ENCODE data around the gene KIAA0232.

Gene KIAA0232

DNA sequence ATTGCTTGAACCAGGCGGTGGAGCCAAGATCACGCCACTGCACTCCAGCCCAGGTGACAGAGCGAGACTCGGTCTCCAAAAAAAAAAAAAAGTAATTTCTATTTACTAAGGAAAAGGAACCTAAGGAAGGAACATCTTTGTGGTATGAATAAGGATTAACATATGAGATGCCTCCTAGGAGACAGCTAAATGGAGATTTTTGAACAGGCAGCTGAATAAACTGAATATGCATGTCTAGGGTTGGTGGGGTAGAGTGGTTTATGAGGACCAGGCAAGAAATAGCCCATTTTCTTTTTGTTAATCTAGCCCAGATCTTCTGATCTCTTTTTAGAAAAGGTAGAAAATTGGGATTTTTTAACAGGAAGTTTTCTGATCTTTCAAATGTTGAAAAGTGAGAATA lies 67.2 kb downstream of the KIAA0232 start:
- DNase-seq (ENCODE audit: low spot score) = no peak

GRCh38 chr4:6851431-6851830 lies 68.9 kb downstream of the KIAA0232 start:
- no peak for DNase-seq (ENCODE audit: low spot score)

GRCh38 chr4:6851962-6852361 lies 69.4 kb downstream of the KIAA0232 start:
- DNase-seq (ENCODE audit: low spot score) = no peak

DNA sequence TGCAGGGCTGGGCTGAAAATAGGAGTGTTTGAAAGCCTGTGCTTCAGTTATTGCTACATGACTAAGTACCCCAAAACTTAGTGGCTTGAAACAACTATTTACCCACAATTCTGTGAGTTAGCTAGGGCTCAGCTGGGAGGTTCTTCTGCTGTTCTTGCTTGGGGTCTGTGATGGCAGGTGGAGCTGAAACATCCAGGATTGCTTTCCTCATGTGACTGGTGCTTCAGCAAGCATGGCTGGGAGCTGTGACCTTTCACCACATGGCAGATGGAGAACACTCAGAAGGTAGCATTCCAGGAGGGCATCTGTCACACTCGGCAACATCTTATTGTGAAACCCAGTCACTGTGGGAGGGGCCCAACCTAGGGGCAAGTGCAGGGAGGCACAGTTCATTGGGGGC lies 70.1 kb downstream of the KIAA0232 start:
- no peak for DNase-seq (ENCODE audit: low spot score)

DNA sequence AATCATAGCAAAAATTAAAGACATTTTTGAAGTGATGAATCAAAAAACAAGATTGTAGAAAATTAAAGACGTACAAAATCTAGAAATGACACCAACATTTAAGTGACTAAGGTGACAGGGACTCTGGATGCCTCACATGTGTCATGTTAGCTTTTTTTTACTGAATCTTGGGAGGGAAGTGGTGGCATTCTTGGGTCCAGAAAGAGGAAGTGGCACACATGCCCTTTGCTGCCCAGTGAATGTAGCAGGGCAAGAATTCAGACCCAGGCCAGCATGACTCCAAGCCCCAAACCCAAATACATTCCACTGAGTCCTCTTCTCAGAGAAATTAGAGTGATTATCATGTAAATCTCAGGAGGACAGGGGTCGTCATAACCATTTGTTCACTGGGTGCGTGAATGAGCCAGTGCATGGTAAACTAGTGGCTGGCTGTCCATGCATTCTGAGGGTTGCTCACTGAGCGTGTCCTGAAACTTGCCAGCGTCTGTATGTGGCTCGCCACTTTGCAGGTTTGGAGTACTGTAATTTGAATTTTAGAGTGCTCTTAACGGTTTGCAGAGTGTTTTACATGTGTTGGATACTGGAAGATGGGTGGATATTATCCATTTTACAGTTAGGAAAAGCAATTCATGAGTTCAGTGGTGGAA lies 71.7 kb downstream of the KIAA0232 start:
- peak; percentile 59 for DNase-seq (ENCODE audit: low spot score)

DNA sequence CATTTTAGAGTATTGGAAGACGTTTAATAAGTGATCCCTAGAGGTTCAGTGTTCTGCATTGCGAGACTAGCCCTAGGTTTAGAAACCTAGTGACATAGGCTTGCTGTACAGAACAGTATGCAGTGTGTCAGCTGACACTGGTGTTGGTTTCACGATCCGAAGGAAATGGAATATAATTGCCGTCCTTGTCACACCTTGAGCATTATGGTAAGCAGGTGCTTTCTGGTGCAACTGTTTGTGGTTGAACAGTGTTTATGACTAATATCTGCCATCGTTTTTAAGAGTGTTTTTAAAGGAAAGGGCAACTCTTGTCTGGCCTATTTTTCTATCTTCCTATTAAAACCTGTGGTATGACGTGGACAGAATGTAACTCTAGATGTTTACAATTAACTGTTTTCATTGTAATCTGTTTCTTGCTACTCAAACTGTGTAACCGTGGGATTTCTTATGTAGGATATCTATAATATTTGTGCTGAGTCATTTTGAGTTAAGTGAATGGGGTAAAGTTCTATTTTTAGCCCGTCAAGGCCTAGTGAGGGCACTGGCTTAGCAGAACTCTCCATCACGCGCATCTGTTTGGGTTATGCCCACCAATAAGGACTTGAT lies 73.3 kb downstream of the KIAA0232 start:
- no peak for DNase-seq (ENCODE audit: low spot score)

GRCh38 chr4:6856391-6856790 lies 73.9 kb downstream of the KIAA0232 start:
- DNase-seq (ENCODE audit: low spot score) = no peak

DNA sequence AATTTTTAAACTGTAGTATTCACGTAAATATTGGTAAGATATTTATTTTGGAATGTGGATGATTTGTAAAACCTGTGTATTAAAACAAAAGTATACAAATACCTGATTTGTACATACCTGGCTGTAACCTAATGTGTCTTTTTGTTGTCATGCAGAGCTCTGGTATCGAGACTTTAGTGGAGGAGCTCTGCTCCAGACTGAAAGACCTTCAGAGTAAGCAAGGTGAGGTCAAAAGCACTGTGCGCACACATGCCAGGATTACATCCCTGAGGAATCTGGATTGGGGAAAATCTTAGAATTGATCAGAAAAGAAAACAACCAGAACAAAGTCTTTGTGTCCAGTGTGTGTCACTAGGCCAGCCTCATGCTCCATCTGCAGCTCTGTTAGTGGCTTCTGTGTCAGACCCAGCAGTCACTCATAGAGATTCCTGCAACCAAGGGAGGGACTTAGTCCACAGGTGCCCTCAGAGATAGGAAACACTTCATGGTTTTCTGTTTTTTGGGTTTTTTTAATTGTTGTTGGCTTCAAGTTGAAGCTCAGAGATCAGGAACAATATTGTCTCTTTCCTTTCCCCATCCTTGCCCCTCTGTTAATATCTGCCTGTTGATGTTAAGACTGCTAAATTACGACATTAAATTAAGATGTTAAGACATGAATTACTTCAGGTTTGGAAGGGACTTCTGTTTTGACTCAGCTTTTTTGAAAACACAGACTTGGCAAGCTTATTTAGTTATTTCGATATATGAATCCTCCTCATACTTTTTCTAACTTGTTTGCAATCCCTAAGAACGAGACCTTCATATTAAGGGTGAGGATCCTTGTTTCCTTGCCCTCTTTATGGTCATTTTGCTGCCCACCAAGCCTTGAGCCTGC lies 74.7 kb downstream of the KIAA0232 start:
- peak; percentile 46 for DNase-seq (ENCODE audit: low spot score)

- DNase-seq (ENCODE audit: low spot score) = no peak
These were observed 76.5 kb downstream of the KIAA0232 start for GRCh38 chr4:6858997-6859396.

DNA sequence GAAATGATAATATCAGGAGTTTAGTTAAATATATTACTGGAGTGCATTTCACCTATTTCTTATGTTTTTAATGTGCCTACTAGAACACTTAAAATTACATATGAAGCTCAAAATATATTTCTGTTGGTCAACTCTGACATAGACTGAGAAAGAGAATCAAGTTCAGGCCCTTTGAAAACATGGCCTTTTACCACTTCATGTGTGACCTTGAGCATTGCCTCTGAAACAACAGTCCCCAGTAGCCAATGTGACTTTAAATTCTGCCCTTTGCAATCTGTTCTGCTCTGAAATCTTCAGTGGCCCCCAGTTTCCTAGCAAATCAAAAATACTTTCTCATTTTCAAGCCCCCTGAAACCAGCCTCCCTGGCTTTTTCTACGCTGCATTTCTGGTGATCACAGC lies 77.0 kb downstream of the KIAA0232 start:
- no peak for DNase-seq (ENCODE audit: low spot score)

- DNase-seq (ENCODE audit: low spot score) = no peak
These were observed 85.9 kb downstream of the KIAA0232 start for GRCh38 chr4:6868386-6868785.

DNA sequence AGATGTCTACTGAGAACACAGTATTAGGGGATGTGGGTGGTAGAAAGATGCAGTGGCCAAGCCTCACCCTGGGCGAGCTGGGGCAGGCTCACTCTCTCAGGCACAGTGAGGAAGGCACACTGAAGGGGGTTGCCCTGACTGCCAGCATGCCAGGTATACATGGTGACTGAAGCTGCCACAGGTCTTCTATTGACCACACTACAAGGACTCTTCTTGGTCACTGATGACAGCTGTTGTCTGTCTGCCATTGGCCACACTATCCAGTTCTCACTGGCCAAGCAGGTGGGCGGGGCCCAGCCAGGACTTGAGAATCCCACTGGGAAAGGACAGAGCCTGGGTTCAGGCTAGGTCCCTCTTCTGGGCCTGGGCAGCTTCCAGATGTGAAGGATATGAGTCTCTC lies 87.4 kb downstream of the KIAA0232 start:
- DNase-seq (ENCODE audit: low spot score) = no peak

DNA sequence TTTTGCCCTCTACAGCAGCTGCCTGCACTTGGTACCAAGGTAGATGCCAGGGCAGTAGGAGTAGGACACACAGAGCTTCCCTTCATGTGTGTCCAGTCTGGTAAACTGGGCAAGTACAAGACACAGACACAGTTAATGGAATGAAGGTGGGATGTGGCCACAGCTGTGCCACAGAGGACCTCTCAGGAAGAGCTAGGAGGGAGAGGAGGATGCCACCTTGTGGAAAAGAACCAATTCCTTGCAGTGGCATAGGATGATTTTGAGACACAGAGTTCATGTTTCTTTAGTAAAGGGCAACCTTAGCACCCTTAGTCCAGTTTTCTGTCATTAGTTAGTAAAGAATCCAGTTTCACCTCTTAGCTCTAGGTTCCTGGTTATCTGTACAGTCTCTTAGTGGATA lies 90.8 kb downstream of the KIAA0232 start:
- DNase-seq (ENCODE audit: low spot score) = no peak

DNA sequence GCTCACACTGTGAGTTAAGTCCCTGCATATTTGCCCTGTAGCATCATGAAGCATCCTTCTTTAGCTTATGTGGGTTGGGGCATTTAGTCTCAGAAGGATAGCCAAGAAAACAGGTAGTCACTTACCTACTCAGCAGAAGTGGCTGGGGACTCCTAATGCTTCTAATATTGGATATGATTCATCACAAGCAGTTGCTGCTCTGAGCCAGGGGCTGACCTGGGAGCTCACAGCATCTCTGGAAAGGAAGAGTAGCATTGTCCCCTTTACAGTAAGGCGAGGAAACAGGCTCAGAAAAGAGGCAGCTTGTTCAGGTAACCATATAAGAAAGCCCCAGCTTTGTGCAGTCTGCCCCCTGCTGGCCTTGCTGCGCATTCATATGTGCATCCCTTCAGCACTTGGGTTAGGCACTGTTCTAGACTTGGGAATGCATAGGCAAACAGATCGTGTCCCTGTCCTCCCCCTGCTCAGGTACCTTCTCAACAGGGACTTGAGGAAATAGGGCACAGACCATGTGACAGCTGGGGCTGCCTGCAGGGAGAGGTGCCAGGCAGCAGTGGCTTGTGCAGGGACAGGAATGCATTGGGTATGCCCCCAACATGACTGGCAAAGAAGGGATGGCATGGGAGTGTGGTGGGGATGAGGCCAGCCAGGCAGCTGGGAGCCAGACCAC lies 91.4 kb downstream of the KIAA0232 start:
- DNase-seq (ENCODE audit: low spot score) = peak; percentile 81

DNA sequence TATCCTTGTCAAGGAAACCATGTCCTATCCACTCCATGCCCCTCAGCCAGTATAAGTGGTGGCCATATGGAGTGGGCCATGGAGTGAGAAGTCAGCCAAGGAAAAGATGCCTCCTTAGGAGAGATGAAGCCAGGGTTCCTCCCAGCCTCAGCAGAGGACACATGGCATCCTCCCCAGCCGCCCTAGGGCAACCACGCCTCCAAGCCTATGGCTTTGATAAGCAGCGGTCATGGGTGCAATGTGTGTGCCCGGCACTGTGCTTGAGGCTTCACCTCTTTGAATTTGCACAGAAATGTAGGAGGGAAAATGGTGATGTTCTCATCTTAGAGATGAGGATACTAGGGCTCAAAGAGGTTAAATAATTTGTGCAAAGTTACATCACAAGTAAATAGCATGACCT lies 92.5 kb downstream of the KIAA0232 start:
- no peak for DNase-seq (ENCODE audit: low spot score)

DNA sequence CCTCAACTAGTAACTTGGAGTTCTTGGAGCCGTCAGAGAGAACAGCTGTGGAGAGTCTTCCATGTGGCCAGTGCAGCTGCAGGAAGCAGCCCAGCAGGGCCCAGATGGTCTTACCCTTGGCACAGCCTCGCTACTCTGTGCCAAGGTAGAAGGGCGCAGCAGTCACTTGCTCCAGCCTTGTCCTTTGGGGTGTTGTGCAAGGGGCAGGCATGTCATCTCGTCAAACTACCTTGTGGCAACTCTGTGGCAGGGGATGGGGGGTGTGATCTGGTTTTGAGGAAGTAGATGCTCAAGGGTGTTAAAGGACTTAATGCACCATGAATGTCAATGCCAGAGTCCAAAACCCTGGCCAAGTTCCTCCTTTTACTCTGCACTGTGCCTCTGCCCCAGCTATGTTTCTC lies 92.9 kb downstream of the KIAA0232 start:
- DNase-seq (ENCODE audit: low spot score) = peak; percentile 79

GRCh38 chr4:6876440-6876839 lies 93.9 kb downstream of the KIAA0232 start:
- DNase-seq (ENCODE audit: low spot score) = no peak

GRCh38 chr4:6877067-6877466 lies 94.5 kb downstream of the KIAA0232 start:
- DNase-seq (ENCODE audit: low spot score) = no peak

GRCh38 chr4:6878451-6879059 lies 96.0 kb downstream of the KIAA0232 start:
- no peak for DNase-seq (ENCODE audit: low spot score)

- no peak for DNase-seq (ENCODE audit: low spot score)
These were observed 98.2 kb downstream of the KIAA0232 start for GRCh38 chr4:6880691-6881090.

DNA sequence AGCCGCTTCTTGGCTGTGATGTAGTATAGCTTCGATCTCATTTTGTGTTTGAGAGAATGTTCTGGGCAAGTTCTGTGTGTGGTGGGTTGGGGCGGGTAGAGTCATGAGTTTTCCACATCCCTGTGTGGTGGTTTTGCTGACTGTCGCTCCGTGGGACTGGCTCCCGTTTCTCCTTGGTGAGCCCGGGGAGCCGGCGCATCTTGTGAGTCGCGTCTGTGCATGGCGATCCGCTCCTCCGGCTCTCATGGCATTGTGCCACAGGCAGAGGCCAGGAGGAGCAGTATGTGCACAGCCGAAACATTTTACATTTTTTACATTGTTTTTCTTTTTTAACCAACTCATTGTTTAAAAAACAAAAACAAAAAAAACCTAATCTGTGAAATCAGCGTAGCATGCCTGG lies 99.4 kb downstream of the KIAA0232 start:
- DNase-seq (ENCODE audit: low spot score) = no peak

- no peak for DNase-seq (ENCODE audit: low spot score)
These were observed 101.9 kb downstream of the KIAA0232 start for GRCh38 chr4:6884341-6884870.

Measured in pons (tissue), 1 donor.